Stimulated activated CD8-positive, alpha-beta memory T cell treated with anti-CD3 and anti-CD28 coated beads, Interleukin-4, amount 100 ng/mL, for 24 hours (primary cell): ENCODE measurements around the gene TMEM186.
"Not testable (repeated sequence)": the region's sequence is repeated elsewhere in the genome, so short reads cannot be mapped to it uniquely, and the experiment has no call there.

ENCODE experiments used
- DNase-seq: peaks from one replicate; pipeline ENCODE4 v3.0.0-alpha.2; 2020; ENCODE audit warnings: low read depth

The TMEM186 gene

DNA sequence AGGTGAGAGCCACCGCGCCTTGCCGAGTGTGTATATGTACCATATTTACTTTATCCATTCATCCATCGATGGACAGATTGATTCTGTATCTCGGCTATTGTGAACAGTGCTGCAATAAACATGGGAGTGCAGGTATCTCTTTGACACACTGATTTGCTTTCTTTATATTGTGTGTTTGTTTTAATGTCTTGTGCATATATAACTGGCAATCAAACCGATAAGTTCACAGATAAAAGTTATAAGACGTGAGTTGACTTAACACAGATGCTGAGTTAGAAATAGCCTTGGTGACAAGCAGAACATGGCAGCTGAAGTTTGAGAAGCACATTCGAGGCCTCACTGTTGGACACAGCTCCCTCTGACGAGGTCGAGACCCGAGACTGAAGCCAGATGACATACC, 23.2 kb downstream of the TMEM186 start:
- DNase-seq: no peak

DNA sequence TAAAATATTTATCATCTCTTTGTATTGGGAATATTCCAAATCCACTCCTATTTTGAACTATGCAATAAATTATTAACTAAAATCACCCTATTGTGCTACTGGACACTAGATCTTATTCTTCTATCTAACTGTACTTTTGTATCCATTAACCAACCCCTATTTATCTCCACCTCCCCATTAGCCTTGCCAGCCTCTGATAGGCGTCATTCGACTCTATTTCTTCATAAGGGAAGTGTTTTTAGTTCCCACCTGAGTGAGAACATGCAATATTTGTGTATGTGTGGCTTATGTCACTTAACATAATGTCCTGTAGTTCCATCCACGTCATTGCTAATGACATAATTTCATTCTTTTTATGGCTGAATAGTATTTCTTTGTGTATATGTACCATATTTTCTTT, 23.9 kb downstream of the TMEM186 start:
- DNase-seq: no peak

DNA sequence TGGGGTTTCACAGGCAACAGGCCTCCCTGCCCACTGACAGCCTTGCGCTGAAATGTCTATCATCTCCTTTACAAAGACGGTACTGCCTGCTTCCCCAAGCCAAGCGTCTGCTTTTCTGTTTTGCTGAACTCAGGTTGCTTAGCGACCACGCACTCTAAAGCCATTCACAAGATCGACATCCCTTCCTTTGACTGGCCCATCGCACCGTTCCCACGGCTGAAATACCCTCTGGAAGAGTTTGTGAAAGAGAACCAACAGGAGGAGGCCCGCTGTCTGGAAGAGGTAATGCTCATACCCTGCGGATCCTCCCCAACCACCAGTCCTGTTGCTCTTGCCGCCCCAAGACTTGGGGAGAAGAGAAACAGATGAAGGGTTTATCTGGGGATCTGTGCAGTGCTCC, 28.7 kb downstream of the TMEM186 start:
- no peak for DNase-seq

DNA sequence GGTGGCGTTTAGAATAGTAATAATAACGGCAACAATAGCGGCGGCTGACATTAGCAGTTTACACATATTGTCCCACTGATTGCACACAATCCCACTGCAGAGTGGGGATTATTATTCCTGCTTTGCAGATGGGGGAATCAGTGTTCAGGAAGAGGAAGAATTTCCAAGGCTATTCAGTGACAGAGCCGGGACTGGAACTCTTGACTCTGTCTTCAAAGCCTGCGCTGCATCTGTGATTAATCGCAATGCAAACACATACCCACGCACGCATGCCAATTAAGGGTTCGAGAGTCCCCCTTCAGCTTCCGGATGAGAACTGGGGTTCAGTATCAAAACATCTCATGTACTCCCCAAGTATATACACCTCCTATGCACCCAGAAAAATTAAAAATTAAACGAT, 29.2 kb downstream of the TMEM186 start:
- no peak for DNase-seq

DNA sequence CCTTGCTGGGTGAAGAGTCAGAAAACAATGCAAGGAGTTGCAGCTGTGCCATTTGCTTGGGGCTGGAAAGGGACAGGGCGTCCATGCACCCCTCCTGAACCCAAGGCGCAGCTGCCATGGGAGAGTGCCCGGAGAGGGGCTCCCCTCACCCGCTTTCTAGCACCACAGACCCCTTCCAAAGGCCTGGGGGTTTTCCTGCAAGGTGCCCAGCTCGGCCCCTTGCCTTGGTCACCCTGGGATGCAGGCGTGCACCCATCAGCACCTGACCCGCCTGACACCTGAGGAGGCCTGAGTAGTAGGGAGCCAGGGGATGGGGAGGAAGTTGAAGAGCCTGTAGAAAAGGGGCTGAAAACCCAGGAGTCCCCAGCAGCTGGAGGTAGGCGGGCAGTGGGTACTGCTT, 30.3 kb downstream of the TMEM186 start:
- DNase-seq: no peak

DNA sequence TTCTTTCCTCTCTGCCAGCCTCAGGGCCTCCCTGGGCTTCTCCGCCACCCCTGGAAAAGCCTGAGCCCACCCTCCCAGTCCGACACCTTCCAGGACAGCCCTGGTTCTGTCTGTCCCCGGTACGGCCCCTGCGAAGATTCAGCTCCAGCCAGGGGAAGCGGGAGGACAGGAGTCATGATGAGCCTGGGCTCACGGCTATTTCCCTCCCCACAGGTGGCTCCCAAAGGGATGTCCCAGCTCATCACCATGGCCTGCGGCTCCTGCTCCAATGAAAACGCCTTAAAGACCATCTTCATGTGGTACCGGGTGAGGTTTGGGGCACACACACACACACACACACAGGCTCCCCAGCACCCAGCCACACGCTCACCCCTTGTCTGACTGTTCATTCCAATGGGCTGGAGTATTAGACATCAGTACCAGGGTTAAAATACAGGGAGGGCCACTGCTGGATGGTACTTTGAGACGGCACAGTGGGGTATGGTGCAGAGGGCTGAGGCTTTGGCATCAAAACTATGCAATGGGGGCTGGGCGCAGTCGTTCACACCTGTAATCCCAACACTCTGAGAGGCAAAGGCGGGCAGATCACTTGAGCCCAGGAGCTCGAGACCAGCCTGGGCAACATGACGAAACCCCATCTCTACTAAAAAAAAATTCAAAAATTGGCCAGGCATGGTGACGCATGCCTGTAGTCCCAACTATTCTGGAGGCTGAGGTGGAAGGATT, 32.8 kb downstream of the TMEM186 start:
- DNase-seq: no peak

DNA sequence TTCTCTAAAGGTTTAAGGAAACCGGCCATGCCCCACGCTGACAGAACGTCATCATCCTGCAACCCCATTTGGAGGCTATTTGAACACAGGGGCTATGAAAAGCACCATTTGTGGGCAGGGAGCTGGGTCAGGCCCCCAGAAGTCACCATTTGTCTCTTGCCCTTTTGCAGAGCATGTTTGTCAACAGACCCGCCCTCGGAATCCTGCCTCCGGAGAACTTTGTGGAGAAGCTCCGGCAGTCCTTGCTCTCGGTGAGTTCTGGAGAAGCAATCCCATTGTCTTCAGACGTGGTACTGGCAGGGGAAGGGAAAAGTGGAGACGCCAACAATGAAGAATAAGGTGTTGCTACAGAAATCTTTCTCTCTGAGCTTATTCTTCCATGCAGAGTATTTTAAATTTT, 33.5 kb downstream of the TMEM186 start:
- no peak for DNase-seq

DNA sequence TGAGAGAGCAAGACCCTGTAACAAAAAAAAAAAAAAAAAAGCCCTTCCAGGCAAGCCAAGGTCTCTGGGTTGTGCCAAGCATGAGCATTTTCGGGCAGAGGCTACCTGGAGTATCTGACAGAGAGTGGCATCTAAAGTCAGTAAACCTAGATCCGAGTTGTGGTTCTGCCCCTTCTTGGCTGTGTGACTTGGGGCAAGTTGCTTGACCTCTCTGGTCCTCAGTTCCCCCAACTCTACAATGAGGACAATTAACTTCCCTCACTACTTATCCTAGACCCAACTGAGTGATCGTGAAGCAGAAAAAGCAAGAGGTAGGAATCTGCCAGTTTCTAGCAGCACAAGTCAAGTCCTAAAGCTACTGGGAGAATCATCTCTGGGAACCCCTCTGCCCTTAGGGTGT, 34.4 kb downstream of the TMEM186 start:
- no peak for DNase-seq

DNA sequence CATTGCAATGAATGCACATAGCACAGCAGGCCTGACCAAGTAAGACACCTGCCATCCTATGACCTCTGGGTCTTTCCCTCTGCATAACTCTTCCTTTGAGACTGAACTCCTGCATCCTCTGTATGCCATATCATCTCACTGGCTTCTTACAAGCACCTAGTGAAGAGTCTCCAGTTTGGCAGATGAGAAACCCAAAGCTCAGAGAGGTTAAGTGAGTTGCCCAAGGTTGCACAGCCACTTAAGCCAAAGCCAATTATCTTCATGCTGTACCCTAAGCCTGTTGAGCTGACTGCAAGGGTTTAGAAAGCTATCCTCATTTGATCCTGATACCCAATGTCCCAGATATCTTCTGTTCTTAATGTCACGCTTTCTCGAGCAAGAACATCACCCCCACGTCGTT, 35.2 kb downstream of the TMEM186 start:
- no peak for DNase-seq

DNA sequence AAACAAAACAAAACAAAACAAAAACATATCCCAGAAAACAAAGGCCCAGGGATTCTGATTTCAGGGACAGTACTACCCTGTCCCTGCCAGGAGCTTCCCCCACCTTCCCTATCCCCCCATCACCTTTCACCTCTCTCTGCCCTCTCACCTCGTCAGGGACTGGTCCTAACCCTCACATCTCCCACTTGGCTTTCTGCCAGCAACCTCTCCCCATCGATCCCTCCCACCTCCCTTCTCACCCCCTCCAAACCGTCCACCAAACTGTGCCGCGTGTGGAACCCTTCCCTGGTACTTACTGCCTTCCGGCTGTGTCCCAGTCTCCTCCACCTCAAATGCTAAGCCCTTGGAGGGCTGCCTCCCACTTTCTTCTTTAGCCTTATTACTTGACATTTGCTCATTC, 36.4 kb downstream of the TMEM186 start:
- no peak for DNase-seq

DNA sequence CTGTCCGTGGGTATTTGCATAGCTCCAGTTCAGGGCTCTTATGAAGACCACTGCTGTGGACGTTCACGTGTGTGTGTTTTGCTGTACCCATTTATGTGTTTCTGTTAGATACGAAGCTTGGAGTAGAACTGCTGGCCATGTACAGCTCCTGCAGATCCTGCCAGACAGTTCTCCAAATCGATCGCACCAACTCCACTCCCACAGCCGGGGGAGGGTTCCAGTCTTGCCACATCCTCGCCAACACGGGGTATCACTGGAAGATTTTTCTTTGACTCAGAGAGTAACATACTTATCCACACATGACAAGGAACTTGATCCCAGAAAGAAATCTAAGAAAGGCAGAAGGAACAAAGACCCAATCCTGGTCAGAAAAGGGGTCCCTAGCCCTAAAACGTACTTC, 37.4 kb downstream of the TMEM186 start:
- no peak for DNase-seq

DNA sequence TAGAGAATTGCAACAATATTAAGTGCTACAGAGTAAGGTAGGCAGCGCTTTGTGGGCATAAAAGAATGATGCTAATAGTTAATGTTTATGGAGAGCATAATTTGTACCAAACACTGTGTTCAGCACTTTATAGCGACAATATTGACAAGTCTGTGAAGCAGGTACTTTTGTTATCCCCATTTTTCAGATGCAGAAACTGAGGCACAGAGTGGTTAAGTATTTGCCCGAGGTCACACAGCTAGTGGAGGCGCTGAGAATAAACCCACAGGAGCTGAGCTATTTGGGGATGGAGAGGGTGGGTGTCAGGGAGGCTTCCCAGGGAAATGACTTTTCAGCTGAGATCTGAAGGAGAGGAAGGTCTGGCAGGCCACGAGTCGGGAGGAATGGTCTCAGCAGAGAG, 39.4 kb downstream of the TMEM186 start:
- no peak for DNase-seq

DNA sequence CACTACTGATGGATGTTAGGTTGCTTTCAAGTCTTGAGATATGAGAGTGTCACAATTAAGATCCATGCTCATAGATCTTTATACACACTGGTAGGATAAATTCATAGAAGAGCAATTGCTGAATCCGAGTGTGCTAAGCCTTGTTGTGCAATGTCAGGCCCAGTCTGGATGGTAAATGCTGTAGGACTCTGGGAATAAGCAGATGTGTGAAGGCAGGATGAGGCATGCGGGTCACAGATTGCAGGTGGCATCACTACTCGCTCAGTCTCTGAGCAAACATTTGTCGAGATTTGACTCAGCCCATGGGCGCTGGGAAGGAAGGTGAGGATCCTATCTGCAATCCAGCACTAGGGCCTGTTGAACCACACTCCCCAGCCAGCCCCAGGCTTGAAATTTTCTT, 40.7 kb downstream of the TMEM186 start:
- no peak for DNase-seq

DNA sequence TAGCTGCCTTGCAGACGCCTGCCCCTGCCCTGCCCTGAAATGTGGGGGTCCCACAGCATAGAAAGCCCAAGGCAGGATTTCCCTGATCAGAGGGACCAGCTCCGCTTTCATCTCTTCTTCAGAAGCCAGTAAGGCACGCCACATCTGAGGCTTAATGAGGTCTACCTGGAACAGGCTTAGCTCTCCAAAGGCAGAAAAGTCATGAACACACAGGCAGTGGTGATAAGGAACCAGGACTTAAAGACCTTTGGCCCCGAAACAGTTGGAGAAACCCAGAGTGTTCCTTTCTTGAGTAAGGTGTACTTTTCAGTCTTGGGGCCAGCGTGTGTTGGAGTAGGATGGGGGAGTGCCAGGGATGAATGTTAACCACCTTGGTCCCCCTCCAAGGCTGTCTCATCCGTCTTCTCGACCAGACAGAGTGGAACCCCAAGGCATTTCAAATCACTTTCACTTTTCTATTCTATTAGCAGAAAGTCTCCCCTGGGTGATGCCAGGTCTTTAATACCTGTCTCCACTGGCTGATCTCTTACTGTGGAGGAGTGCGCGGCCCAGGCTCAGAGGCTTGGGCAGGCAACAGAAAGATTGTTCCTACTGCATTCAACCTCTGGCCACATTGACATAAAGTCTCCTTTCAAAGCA, 43.9 kb downstream of the TMEM186 start:
- no peak for DNase-seq

DNA sequence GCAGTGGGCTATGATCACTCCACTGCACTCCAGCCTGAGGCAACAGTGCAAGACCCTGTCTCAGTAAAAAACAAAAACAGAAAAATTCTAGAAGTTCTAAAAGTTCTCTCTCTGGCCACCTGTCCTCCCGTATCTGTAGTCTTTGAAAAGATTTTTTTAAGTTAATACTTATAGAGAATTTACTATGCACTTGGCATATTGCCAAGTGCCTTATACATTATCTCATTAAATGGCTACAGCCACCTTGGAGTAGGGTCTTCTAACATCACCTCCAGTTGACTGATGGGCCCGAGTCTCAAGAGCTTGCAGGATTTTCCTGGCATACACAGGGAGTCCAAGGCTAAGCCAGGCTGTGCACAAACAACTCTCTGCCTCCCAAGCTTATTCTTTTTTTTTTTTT, 44.7 kb downstream of the TMEM186 start:
- no peak for DNase-seq

DNA sequence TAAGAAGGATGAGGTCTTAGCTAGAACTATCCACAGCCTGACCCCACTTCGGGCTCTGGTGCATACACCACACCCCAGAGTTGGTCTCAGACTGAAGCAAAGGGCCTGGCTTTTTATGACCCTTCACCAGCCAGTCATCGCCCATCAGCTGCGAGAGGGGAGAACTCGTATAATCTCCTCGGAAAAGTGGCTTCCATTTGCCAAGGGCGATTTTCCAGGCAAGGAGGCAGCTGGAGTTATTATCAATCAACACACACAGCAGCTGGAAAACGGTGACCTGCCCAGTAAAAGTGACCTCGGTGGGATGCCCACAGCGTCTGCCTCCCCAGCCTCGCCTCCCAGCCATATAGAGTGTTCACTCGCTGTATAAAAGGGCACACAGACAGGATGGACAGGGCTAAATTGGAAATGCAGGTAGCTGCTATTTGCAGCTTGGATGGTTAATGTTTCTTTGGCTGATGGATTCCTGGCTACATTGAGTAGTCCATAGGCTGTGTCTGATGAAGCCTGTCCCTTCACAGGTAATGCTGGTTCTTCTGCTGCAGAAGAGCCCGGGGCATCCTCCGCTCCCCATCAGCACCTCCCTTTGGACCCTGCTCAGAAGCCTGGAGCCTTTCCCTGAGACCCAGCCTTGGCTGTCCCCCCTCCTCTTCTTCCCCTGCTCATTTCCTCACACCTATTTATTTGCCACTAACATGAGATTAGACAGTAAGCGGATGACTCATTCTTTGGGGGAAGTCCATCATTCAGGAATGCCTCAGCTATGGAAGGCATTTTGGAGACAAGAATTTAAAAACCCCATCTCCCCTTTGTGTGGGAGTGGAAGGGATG, 45.7 kb downstream of the TMEM186 start:
- no peak for DNase-seq

DNA sequence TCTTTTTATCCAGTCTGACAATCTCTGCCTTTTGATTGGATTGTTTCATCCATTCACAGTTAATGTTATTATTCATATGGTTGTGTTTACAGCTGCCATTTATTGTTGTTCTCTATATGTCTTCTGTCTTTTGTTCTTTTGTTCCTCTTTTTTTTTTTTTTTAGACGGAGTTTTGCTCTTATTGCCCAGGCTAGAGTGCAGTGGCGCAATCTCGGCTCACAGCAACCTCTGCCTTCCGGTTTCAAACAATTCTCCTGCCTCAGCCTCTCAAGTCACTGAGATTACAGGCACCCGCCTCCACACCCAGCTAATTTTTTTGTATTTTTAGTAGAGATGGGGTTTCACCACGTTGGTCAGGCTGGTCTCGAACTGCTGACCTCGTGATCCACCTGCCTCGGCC, 48.5 kb downstream of the TMEM186 start:
- DNase-seq: not testable (repeated sequence)
